Transverse colon (tissue), 4 donors: ENCODE measurements around the gene NHERF2. TPM values are rescaled to one million over a fixed set of nuclear protein-coding genes. Genes with fewer than 3 reads are reported as not detected.

ENCODE experiments used
- DNase-seq: peaks from one replicate; pipeline ENCODE4 v3.0.0-alpha.2; 2019
- H3K27ac ChIP-seq, 4 donors: fragments of 200-600 bp; sonication (generic); 2 replicates each; pipeline ENCODE4 v1.5.1; 2016 to 2018; ENCODE audit warnings: inconsistent platforms in 4 of 4
- H3K27me3 ChIP-seq: fragments of 200-600 bp; sonication (generic); 2 replicates; pipeline ENCODE4 v1.5.1; 2017; ENCODE audit warnings: inconsistent platforms
- H3K36me3 ChIP-seq, 4 donors: fragments of 200-600 bp; sonication (generic); 2 replicates each; pipeline ENCODE4 v1.5.1; 2017 to 2019; ENCODE audit warnings: inconsistent platforms in 4 of 4
- H3K4me1 ChIP-seq, 4 donors: fragments of 200-600 bp; sonication (generic); 2 replicates each; pipeline ENCODE4 v1.5.1; 2017 to 2020; ENCODE audit warnings: inconsistent platforms in 4 of 4
- H3K4me3 ChIP-seq, 4 donors: fragments of 200-600 bp; sonication (generic); 1 replicate in 1 of 4; 2 replicates in 3 of 4; pipeline versions ENCODE4 v1.5.1 to v1.6.1; 2017 to 2019; ENCODE audit warnings: inconsistent platforms in 4 of 4
- H3K9me3 ChIP-seq, 2 donors: fragments of 200-600 bp; sonication (generic); 2 replicates each; pipeline ENCODE4 v1.5.1; 2017 to 2019; ENCODE audit warnings: inconsistent platforms in 2 of 2
- EP300 ChIP-seq: sonication (generic); formaldehyde crosslinking; IDR thresholded peaks from one replicate; pipeline ENCODE4 v1.6.1; 2017; ENCODE audit warnings: antibody characterized with exemption, low read depth
- POLR2A ChIP-seq: fragments of 450-650 bp; IDR thresholded peaks from one replicate; pipeline ENCODE4 v1.6.1; 2016; ENCODE audit warnings: antibody characterized with exemption, mild to moderate bottlenecking, moderate library complexity
- POLR2AphosphoS5 ChIP-seq, 3 donors: sonication (generic); formaldehyde crosslinking; IDR thresholded peaks; one replicate each; pipeline ENCODE4 v1.6.1; 2016; ENCODE audit warnings: antibody characterized with exemption in 3 of 3
- whole genome bisulfite sequencing, 2 donors: methylation state at CpG; one replicate each; pipeline ENCODE4 v1.1.5; 2018; ENCODE audit warnings: low coverage in 1 of 2; 5-methylcytosine and 5-hydroxymethylcytosine counted together
- in situ Hi-C, 4 donors: fragments of 200-750 bp; cut with MboI; loops; one replicate each; pipeline versions ENCODE4 v1.15.0 to v1.15.1; 2017; ENCODE audit warnings: low sequenced_read_pairs in 3 of 4, low pct_ligation_motif_present in 1 of 4, low pct_unique_long_range_greater_than_20kb in 1 of 4
- intact Hi-C: fragments of 100-400 bp; cut with DNase I; formaldehyde crosslinking; loops from one replicate; pipeline ENCODE4 v1.15.1; 2023; ENCODE audit warnings: low total_unique reads
- total RNA-seq, 4 donors: library from RNA; depleted of rRNA; stranded (reverse); fragments of >200 nt; gene quantifications; one replicate each; pipeline ENCODE4 v1.1.0, GENCODE V29; 2016
- TF ChIP-seq, protein P1 (sequence below), 5 experiments: fragments of 200-600 bp in 3 of 5; fragments of 450-650 bp in 2 of 5; sonication (generic) in 3 of 5; IDR thresholded peaks; 1 replicate in 2 of 5; 2 replicates in 3 of 5; pipeline ENCODE4 v1.5.1; 2016 to 2017; ENCODE audit warnings: antibody characterized with exemption in 5 of 5, inconsistent platforms in 3 of 5, mild to moderate bottlenecking in 2 of 5, moderate library complexity in 1 of 5

Gene NHERF2
- total RNA-seq, 4 donors from 2014 or later = 3.7 to 61.9 (median 29.8) TPM

DNA sequence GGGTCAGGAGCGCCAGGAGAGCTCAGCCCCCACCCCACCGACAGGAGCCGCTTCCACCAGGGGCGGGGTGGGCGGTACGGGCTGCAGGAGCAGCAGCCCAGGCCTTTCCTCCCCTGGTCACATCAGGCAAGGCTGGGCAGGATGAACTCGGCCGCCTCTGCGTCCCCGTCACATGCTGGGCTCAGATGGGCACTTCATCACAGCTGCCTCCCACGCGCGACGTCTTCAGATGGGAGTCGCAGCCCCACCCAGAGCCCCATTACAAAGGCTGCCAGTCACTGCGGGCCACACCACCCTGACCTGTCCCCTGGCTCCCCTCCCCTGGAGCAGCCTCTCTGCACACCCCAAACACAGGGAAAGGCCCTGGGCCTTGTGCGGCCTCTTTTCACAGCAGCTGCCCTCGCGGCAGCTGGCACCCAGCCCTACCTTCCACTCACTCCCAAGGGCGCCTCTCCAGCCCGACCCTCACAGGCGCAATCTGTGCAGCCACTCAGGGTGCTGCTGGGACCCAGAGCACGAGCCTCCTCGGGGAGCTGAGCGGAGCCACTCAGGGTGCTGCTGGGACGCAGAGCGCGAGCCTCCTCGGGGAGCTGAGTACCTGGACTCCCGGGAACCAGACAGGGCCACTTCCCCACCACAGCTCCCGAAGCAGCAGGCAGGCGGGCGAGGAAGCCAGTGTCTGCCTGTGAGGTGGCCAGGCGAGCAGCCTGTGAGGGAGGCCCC lies 21.7 kb upstream of the NHERF2 start:
- in situ Hi-C loops = loop anchor here in 1 of 4 donors (25.0 kb wide), 1 partner anchor 132 kb away; the partner anchor contains the start of genes PKD1 and RAB26
- no peaks in the 10 kb centered on the region for H3K9me3 ChIP-seq
- peaks cover 29 to 50% (median 41%) of the 10 kb centered on the region in 4 donors for H3K4me1 ChIP-seq
- no peaks in the 10 kb centered on the region for H3K27me3 ChIP-seq
- H3K4me3 ChIP-seq = no peak overlapping the region
- TF ChIP-seq, protein P1, sequence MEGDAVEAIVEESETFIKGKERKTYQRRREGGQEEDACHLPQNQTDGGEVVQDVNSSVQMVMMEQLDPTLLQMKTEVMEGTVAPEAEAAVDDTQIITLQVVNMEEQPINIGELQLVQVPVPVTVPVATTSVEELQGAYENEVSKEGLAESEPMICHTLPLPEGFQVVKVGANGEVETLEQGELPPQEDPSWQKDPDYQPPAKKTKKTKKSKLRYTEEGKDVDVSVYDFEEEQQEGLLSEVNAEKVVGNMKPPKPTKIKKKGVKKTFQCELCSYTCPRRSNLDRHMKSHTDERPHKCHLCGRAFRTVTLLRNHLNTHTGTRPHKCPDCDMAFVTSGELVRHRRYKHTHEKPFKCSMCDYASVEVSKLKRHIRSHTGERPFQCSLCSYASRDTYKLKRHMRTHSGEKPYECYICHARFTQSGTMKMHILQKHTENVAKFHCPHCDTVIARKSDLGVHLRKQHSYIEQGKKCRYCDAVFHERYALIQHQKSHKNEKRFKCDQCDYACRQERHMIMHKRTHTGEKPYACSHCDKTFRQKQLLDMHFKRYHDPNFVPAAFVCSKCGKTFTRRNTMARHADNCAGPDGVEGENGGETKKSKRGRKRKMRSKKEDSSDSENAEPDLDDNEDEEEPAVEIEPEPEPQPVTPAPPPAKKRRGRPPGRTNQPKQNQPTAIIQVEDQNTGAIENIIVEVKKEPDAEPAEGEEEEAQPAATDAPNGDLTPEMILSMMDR (IDR thresholded peaks at IDR 0.05) = no peak
- TF ChIP-seq EP300 (no peak), POLR2A (no peak), POLR2AphosphoS5 (IDR thresholded peaks at IDR 0.05) (no peak)
- peak overlapping the region in 2 of 4 donors; percentile 53 to 79 for H3K27ac ChIP-seq
- WGBS, 2 donors = 83% methylated on average over 32 of the region's 34 CpGs; no CpG with 5 or more reads in 1 of the 2 donors
- no peak for DNase-seq
- H3K36me3 ChIP-seq = peaks cover 0 to 25% (median 15%) of the 10 kb centered on the region in 4 donors
- intact Hi-C loops = loop anchor here (10.0 kb wide), 1 partner anchor 230 kb away; the partner anchor contains the start of gene DNASE1L2

DNA sequence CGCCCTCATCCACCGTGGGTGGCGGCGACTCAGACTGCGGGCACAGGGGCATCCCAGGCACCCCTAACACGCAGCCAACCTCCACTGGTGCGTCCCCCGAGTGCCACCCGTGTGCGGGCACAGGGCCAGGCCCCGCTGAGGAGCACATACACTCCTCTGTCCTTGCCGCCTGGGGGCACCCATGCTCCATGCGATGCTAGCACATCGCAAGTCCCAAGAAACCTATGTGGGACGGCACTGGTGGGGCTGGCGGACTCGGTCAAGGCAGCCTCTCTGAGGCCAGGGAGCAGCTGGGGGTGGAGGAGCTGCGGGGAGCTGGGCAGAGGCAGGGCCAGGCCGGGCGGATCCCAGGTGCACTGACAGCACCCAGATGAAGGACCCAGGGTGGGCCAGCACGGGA lies 21.1 kb upstream of the NHERF2 start:
- no peak for DNase-seq
- Histone ChIP-seq H3K27me3 (no peaks in the 10 kb centered on the region), H3K9me3 (no peaks in the 10 kb centered on the region), H3K36me3 (peaks cover 0 to 21% (median 13%) of the 10 kb centered on the region in 4 donors), H3K4me3 (no peak overlapping the region), H3K27ac (no peak overlapping the region), H3K4me1 (peaks cover 34 to 56% (median 47%) of the 10 kb centered on the region in 4 donors)
- TF ChIP-seq EP300 (no peak), POLR2AphosphoS5 (IDR thresholded peaks at IDR 0.05) (no peak), POLR2A (no peak)
- TF ChIP-seq, protein P1 (IDR thresholded peaks at IDR 0.05) = no peak
- intact Hi-C loops = loop anchor here (10.0 kb wide), 1 partner anchor 229 kb away; the partner anchor contains the start of gene DNASE1L2
- 75% methylated on average over 21 of the region's 21 CpGs; no CpG with 5 or more reads in 1 of the 2 donors for WGBS, 2 donors
- in situ Hi-C loops = loop anchor here in 1 of 4 donors (25.0 kb wide), 1 partner anchor 132 kb away; the partner anchor contains the start of genes PKD1 and RAB26

DNA sequence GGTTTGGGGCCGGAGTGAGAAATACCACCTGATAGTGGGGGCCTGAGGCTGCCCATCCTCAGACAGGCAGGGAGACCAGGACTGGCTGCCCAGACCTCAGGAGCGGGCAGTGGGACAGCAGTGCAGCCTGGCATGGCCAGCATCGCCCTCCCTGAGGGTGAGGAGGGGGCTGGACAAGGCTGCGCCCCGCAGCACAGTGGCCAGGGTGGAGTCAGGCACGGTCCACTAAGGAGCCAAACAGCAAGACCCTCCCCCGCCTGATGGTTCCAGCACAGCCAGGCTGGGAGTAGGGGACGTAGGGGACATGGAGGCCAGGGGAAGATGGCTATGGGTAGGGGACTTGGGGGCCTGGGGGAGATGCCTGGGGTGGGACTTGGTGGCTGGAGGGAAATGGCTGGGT lies 20.4 kb upstream of the NHERF2 start:
- Histone ChIP-seq H3K4me1 (peaks cover 36 to 57% (median 49%) of the 10 kb centered on the region in 4 donors), H3K4me3 (no peak overlapping the region)

DNA sequence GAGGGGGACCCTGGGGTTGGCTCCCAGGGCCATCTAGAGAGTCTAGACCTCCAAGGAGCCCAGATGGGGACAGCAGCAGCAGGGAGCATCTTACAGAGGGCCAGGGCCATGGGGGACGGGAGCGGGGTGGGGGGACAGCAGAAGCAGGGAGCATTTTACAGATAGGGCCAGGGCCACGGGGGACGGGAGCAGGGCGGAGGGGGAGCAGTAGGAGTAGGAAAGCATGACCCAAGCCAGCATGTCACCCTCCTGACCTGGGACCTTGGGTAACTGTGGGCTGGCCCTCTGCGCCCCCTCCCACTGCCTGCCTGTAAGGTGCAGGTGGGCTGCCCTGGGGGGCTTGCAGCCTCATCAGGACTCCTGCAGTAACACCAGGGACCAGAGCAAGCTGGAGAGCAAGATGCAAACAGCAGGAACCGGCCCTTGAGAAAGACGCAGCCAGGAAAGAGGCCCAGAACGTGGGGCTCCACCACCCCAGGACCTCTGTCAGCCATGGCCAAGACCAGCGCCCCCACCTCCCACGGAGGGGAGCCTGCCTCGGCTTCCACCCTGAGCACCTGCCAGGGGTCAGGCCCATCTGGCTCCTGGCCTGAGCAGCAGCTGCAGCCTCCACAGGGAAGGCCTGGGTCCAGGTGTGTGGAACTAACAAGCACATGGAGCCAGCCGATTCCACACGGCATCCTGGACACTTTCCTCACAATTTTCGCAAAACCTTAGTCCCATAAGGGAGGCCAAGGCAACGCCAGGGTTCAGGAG lies 19.4 kb upstream of the NHERF2 start:
- Histone ChIP-seq H3K9me3 (no peaks in the 10 kb centered on the region), H3K4me1 (peaks cover 36 to 57% (median 49%) of the 10 kb centered on the region in 4 donors), H3K27ac (peak overlapping the region in 3 of 4 donors; percentile 93 to 98 (median 94)), H3K4me3 (peak overlapping the region in 1 of 4 donors; percentile 78), H3K27me3 (no peaks in the 10 kb centered on the region), H3K36me3 (peaks cover 0 to 5% (median 2%) of the 10 kb centered on the region in 4 donors)
- no peak for TF ChIP-seq EP300
- TF ChIP-seq POLR2A = no peak
- no peak for TF ChIP-seq POLR2AphosphoS5 (IDR thresholded peaks at IDR 0.05)
- TF ChIP-seq, protein P1 (IDR thresholded peaks at IDR 0.05) = no peak
- in situ Hi-C loops (loop anchor here in 1 of 4 donors (25.0 kb wide), 1 partner anchor 130 kb away; the partner anchor contains the start of genes PKD1 and RAB26), intact Hi-C loops (loop anchor here (10.0 kb wide), 1 partner anchor 228 kb away; the partner anchor contains the start of gene DNASE1L2)
- WGBS, 2 donors = 77% methylated on average over 16 of the region's 16 CpGs; no CpG with 5 or more reads in 1 of the 2 donors
- no peak for DNase-seq

More for the DNA sequence above, 20.4 kb upstream of the NHERF2 start:
- TF ChIP-seq POLR2AphosphoS5 (IDR thresholded peaks at IDR 0.05) = no peak
- Histone ChIP-seq H3K27ac (no peak overlapping the region), H3K27me3 (no peaks in the 10 kb centered on the region), H3K9me3 (no peaks in the 10 kb centered on the region), H3K36me3 (peaks cover 0 to 14% (median 10%) of the 10 kb centered on the region in 4 donors)
- in situ Hi-C loops = loop anchor here in 1 of 4 donors (25.0 kb wide), 1 partner anchor 131 kb away; the partner anchor contains the start of genes PKD1 and RAB26
- DNase-seq = no peak
- intact Hi-C loops = loop anchor here (10.0 kb wide), 1 partner anchor 228 kb away; the partner anchor contains the start of gene DNASE1L2
- WGBS, 2 donors = 94% methylated on average over 8 of the region's 8 CpGs; no CpG with 5 or more reads in 1 of the 2 donors
